Measurements from ENCODE around the gene PPFIBP1. TPM values are rescaled to one million over a fixed set of nuclear protein-coding genes. Genes with fewer than 3 reads are reported as not detected.

Gene PPFIBP1
- total RNA-seq, 1 donor = 179 TPM

DNA sequence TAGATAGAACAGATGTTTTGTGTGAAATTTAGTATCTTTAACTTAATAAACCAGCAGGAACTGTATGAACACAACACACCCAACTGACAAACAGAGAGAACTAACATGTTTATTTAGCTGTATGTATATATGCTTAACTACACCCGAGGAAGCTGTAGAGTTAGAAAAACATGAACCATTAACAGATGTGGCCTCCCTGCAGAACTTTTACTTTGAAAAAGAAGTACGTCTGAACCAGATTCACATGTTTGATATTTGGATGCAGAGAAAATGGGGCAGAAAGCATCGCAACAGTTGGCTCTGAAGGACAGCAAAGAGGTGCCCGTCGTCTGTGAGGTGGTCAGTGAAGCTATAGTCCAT lies 172.3 kb downstream of the PPFIBP1 start, which contains the start of gene REP15:
REP15 (plus strand) TSS at position 155 of the 360 bp plus-strand sequence; CDS start at position 271, 116 bp downstream.
- H4K20me1 ChIP-seq (ENCODE audit: insufficient read depth, low read length) = no peaks in the 10 kb centered on the region
- H3K9me3 ChIP-seq (ENCODE audit: low read depth, low read length) = no peaks in the 10 kb centered on the region

DNA sequence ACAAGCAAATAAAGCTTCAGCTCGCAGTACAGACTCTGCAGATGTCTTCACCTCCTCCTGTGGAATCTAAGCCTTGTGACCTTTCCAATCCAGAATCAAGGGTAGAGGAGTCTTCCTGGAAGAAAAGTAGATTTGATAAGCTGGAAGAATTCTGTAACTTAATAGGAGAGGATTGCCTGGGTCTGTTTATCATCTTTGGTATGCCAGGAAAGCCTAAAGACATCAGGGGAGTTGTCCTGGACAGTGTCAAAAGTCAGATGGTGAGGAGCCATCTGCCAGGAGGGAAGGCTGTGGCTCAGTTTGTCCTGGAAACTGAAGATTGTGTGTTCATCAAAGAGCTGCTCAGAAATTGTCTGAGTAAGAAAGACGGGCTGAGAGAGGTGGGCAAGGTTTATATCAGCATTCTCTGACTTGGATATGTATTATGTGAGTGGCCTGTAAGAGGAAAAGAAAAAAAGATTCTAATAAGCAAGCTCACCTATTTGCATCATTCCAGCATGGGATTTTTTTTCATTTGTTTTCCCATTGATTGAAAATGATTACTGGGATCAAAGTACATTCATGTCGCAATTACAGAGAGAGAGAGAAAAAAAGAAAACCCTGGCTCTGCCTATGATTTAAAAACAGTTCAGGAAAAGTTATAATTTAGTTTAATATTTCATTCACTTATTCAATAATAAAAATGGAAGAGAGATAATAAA lies 173.0 kb downstream of the PPFIBP1 start:
- no peak overlapping the region for H3K4me2 ChIP-seq (ENCODE audit: insufficient read depth, low read length)
- H3K9me3 ChIP-seq (ENCODE audit: low read depth, low read length) = no peaks in the 10 kb centered on the region
- H3K27ac ChIP-seq (ENCODE audit: low read depth, low read length) = no peak overlapping the region
- peaks cover 51% of the 10 kb centered on the region for H3K36me3 ChIP-seq (ENCODE audit: insufficient read depth, low read length)
- no peaks in the 10 kb centered on the region for H3K4me1 ChIP-seq (ENCODE audit: insufficient read depth, low read length)
- H3K79me2 ChIP-seq (ENCODE audit: insufficient read depth, low read length) = no peaks in the 10 kb centered on the region
- H4K20me1 ChIP-seq (ENCODE audit: insufficient read depth, low read length) = no peaks in the 10 kb centered on the region
- no peaks in the 10 kb centered on the region for H3K27me3 ChIP-seq (ENCODE audit: insufficient read depth, low read length)
- DNase-seq (ENCODE audit: insufficient read length, low spot score, missing footprints) = no peak
- H3K4me3 ChIP-seq (ENCODE audit: insufficient read depth, low read length) = no peak overlapping the region
- H2AFZ ChIP-seq (ENCODE audit: low read length) = no peak overlapping the region
- TF ChIP-seq, protein P1, sequence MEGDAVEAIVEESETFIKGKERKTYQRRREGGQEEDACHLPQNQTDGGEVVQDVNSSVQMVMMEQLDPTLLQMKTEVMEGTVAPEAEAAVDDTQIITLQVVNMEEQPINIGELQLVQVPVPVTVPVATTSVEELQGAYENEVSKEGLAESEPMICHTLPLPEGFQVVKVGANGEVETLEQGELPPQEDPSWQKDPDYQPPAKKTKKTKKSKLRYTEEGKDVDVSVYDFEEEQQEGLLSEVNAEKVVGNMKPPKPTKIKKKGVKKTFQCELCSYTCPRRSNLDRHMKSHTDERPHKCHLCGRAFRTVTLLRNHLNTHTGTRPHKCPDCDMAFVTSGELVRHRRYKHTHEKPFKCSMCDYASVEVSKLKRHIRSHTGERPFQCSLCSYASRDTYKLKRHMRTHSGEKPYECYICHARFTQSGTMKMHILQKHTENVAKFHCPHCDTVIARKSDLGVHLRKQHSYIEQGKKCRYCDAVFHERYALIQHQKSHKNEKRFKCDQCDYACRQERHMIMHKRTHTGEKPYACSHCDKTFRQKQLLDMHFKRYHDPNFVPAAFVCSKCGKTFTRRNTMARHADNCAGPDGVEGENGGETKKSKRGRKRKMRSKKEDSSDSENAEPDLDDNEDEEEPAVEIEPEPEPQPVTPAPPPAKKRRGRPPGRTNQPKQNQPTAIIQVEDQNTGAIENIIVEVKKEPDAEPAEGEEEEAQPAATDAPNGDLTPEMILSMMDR (IDR thresholded peaks at IDR 0.05; ENCODE audit: extremely low read depth, low read depth, low read length) = no peak

More for the DNA sequence above, 172.3 kb downstream of the PPFIBP1 start, which contains the start of gene REP15:
- DNase-seq (ENCODE audit: insufficient read length, low spot score, missing footprints) = no peak
- no peaks in the 10 kb centered on the region for H3K79me2 ChIP-seq (ENCODE audit: insufficient read depth, low read length)
- no peak within 1 kb of the TSS for H3K27ac ChIP-seq (ENCODE audit: low read depth, low read length)
- no peak within 1 kb of the TSS for H2AFZ ChIP-seq (ENCODE audit: low read length)
- no peaks in the 10 kb centered on the region for H3K27me3 ChIP-seq (ENCODE audit: insufficient read depth, low read length)
- no peak within 1 kb of the TSS for H3K4me3 ChIP-seq (ENCODE audit: insufficient read depth, low read length)
- TF ChIP-seq, protein P1 (IDR thresholded peaks at IDR 0.05; ENCODE audit: extremely low read depth, low read depth, low read length) = no peak
- H3K36me3 ChIP-seq (ENCODE audit: insufficient read depth, low read length) = peaks cover 58% of the 10 kb centered on the region
- H3K4me1 ChIP-seq (ENCODE audit: insufficient read depth, low read length) = no peaks in the 10 kb centered on the region
- H3K4me2 ChIP-seq (ENCODE audit: insufficient read depth, low read length) = no peak within 1 kb of the TSS

GRCh38 chr12:27703720-27704452 lies 179.9 kb downstream of the PPFIBP1 start:
- Histone ChIP-seq H3K79me2 (ENCODE audit: insufficient read depth, low read length) (no peaks in the 10 kb centered on the region), H3K4me1 (ENCODE audit: insufficient read depth, low read length) (peaks cover 9% of the 10 kb centered on the region), H3K27ac (ENCODE audit: low read depth, low read length) (no peak overlapping the region), H4K20me1 (ENCODE audit: insufficient read depth, low read length) (no peaks in the 10 kb centered on the region), H3K36me3 (ENCODE audit: insufficient read depth, low read length) (no peaks in the 10 kb centered on the region), H3K4me3 (ENCODE audit: insufficient read depth, low read length) (no peak overlapping the region), H3K27me3 (ENCODE audit: insufficient read depth, low read length) (no peaks in the 10 kb centered on the region), H2AFZ (ENCODE audit: low read length) (no peak overlapping the region), H3K4me2 (ENCODE audit: insufficient read depth, low read length) (no peak overlapping the region), H3K9me3 (ENCODE audit: low read depth, low read length) (no peaks in the 10 kb centered on the region)
- DNase-seq (ENCODE audit: insufficient read length, low spot score, missing footprints) = peak; percentile 79
- TF ChIP-seq, protein P1 (IDR thresholded peaks at IDR 0.05; ENCODE audit: extremely low read depth, low read depth, low read length) = peak; percentile 89

DNA sequence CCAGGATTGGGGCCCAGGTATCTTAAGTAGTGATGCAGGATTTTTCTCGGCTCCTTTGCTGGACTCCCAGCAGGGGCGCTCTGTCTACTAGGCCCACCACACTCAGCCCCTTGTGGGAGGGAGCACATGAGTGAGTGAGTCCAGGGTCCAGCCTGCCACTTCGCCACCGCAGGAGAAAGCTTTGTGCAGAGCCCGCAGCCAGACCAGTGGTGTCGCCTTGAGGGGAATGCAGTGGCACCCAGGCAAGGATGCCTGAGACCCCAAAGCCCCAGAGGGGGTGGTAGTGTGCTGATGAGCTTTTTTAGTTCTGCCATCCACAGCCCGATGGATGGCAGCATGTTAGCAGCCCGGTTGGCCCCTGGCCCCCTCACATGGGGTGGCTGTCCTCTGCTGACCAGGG lies 181.3 kb downstream of the PPFIBP1 start:
- Histone ChIP-seq H3K9me3 (ENCODE audit: low read depth, low read length) (no peaks in the 10 kb centered on the region), H3K36me3 (ENCODE audit: insufficient read depth, low read length) (no peaks in the 10 kb centered on the region), H3K27ac (ENCODE audit: low read depth, low read length) (no peak overlapping the region), H2AFZ (ENCODE audit: low read length) (no peak overlapping the region), H4K20me1 (ENCODE audit: insufficient read depth, low read length) (no peaks in the 10 kb centered on the region), H3K4me1 (ENCODE audit: insufficient read depth, low read length) (peaks cover 9% of the 10 kb centered on the region), H3K4me2 (ENCODE audit: insufficient read depth, low read length) (no peak overlapping the region), H3K79me2 (ENCODE audit: insufficient read depth, low read length) (no peaks in the 10 kb centered on the region), H3K4me3 (ENCODE audit: insufficient read depth, low read length) (no peak overlapping the region), H3K27me3 (ENCODE audit: insufficient read depth, low read length) (no peaks in the 10 kb centered on the region)
- no peak for DNase-seq (ENCODE audit: insufficient read length, low spot score, missing footprints)
- TF ChIP-seq, protein P1 (IDR thresholded peaks at IDR 0.05; ENCODE audit: extremely low read depth, low read depth, low read length) = no peak
